ENCODE data around the gene SMIM36.
A peak's percentile ranks its signal among the peaks of the same experiment; 100 is the strongest.
"Not testable (repeated sequence)": the region's sequence is repeated elsewhere in the genome, so short reads cannot be mapped to it uniquely, and the experiment has no call there.

Gene SMIM36

DNA sequence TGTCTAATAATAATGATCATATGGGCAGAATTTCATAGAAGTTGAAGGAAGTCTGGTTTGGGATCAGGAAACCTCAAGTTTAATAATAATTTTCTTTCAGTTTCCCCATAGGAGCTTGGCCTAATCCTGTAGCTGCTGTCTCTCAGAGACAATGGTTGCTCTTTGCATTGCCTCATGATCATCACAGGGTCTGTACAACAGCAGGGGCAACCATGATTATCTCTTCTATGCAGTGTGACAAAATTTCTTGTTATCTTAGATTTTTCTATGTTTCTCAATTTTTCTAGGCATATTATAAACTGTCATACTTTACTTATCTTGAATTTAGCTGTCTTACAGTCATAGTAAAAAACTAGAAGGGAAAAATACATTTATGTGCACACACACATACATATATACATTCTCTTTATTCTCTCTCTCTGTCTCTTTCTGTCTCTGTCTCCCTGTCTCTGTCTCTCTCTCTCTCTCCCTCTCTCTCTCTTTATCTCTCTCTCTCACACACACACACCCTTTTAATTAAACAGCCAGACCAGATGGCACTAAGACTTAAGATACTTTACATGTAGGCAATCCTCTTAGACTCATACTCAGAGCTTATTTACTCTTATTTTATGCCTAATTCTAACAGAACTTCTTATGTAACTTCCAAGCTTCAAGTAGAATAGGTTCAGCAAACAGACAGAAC is 30.5 kb downstream of the SMIM36 start:
- no peaks in the 10 kb centered on the region for H3K9me3 Mint-ChIP-seq

DNA sequence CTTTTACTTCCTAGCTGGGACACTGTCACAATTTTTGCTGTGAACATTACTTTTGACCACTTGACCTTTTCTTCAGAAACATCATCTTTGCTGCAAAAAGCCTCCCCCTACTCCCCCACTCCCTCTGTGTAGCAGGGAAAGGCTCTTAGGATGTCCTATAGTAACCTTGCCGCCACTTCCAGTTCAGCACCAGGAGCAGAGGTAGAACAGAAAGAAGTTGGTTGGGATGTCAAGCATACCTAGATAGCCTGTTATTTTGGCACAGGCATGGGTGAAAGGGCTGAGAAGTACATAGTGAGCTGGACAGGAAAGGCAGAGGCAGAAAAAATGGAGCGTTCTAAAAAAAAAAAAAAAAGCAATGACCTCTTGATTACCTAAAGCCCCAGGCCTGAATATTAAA is 31.3 kb downstream of the SMIM36 start:
- no peaks in the 10 kb centered on the region for H3K4me1 Mint-ChIP-seq
- H3K36me3 Mint-ChIP-seq = no peaks in the 10 kb centered on the region
- H3K4me3 Mint-ChIP-seq = no peak overlapping the region
- no peak overlapping the region for H3K27ac Mint-ChIP-seq
- H3K27me3 Mint-ChIP-seq = no peaks in the 10 kb centered on the region
- H3K9me3 Mint-ChIP-seq = no peaks in the 10 kb centered on the region

More for the DNA sequence above, 30.5 kb downstream of the SMIM36 start:
- H3K4me1 Mint-ChIP-seq = no peaks in the 10 kb centered on the region
- no peak overlapping the region for H3K4me3 Mint-ChIP-seq
- H3K36me3 Mint-ChIP-seq = no peaks in the 10 kb centered on the region
- H3K27ac Mint-ChIP-seq = no peak overlapping the region
- H3K27me3 Mint-ChIP-seq = no peaks in the 10 kb centered on the region

DNA sequence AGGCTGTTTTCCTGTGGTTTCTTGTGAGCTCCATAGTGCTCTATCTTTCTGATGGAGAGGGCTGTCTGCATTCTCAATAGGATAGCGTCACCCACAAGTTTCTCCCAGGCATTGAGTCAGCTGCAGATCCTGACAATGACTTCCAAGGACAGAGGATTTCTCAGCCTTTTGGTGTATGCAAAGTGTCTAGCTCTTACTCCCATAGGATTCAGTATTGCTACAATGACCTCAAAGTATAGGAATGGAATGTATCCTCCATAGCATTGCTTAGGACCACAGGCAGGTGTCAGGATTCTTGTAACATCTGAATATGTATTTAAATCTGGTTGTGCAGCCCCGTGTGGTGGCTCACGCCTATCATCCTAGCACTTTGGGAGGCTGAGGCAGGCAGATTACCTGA is 32.3 kb downstream of the SMIM36 start:
- no peaks in the 10 kb centered on the region for H3K27me3 Mint-ChIP-seq
- H3K4me3 Mint-ChIP-seq = no peak overlapping the region
- H3K27ac Mint-ChIP-seq = no peak overlapping the region
- H3K9me3 Mint-ChIP-seq = no peaks in the 10 kb centered on the region
- no peaks in the 10 kb centered on the region for H3K4me1 Mint-ChIP-seq
- H3K36me3 Mint-ChIP-seq = no peaks in the 10 kb centered on the region

DNA sequence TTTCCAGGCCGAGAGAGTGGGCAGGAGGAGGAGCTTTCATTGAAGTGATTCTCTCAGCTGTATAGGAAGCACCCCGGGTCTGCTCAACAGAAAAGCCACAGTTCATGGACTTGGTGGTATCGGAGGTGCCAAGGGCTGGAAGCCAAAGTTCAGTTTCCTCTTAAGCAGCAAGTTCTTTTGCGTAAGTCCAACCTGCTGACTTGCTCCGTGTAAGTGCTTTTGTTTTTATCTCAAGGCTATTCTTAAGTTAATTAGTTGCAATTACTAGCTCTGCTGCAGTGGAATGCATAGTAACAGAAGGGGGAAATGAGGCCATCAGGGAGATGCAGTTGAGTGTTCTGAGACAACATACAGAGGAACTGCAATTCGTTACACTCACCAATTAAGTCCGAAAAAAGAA is 44.6 kb downstream of the SMIM36 start:
- Mint-ChIP-seq H3K27ac (no peak overlapping the region), H3K36me3 (no peaks in the 10 kb centered on the region), H3K4me1 (no peaks in the 10 kb centered on the region), H3K27me3 (no peaks in the 10 kb centered on the region), H3K4me3 (no peak overlapping the region), H3K9me3 (no peaks in the 10 kb centered on the region)

DNA sequence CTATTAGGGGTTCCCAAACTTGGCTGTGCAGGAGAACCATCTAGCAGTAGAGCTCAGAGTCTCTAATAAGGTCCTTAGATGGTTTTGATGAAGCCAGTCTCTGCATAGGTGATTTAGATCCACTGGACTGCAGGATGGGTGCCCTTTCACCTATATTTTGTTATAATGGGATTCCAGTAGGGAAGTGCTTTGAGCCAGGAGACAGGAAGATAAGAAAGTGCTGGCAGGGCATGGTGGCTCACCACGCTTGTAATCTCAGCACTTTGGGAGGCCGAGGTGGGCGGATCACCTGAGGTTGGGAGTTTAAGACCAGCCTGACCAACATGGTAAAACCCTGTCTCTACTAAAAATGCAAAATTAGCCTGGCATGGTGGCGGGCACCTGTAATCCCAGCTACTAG is 45.5 kb downstream of the SMIM36 start:
- H3K27me3 Mint-ChIP-seq, H3K9me3 Mint-ChIP-seq, H3K4me3 Mint-ChIP-seq, H3K27ac Mint-ChIP-seq, H3K36me3 Mint-ChIP-seq, H3K4me1 Mint-ChIP-seq: not testable (repeated sequence)

DNA sequence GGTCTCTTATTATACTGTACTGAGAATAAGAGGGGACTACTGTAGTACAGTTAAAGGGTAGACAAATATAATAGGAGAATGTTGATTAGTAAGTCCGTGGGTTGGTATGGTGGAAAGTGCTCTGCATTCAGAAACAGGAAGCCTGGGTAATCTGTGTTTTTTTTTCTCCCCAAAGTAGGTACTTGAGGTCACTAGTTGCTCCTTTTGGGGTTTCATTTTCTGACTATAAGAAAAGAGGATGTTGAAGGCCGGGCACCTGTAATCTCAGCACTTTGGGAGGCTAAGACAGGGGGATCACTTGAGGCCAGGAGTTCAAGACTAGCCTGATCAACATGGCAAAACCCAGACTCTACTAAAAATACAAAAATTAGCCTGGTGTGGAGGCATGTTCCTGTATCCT is 47.7 kb downstream of the SMIM36 start:
- Mint-ChIP-seq H3K27me3 (no peaks in the 10 kb centered on the region), H3K9me3 (no peaks in the 10 kb centered on the region), H3K4me1 (peaks cover 5% of the 10 kb centered on the region), H3K36me3 (no peaks in the 10 kb centered on the region), H3K4me3 (no peak overlapping the region), H3K27ac (no peak overlapping the region)

DNA sequence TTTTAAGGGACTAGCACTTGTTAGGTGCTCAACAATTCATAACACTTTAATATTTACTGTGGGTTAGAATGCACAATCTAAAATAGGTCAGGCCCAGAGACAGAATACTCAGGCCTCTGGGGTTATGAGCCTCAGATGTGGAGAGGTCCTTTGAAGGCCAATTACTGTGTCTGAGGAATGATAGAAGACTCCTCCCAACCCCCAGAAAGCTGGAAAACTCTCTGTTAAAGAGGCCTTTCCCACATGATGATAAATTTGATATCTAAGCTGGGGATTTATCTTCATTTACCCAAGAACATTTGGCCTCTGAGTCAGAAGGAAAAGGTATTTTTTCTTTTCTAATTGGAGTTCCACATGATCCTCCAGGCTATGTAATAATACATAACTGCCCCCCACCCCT is 48.5 kb downstream of the SMIM36 start:
- H3K4me3 Mint-ChIP-seq = no peak overlapping the region
- peaks cover 5% of the 10 kb centered on the region for H3K4me1 Mint-ChIP-seq
- H3K27me3 Mint-ChIP-seq = no peaks in the 10 kb centered on the region
- H3K27ac Mint-ChIP-seq = no peak overlapping the region
- H3K36me3 Mint-ChIP-seq = no peaks in the 10 kb centered on the region
- H3K9me3 Mint-ChIP-seq = no peaks in the 10 kb centered on the region

DNA sequence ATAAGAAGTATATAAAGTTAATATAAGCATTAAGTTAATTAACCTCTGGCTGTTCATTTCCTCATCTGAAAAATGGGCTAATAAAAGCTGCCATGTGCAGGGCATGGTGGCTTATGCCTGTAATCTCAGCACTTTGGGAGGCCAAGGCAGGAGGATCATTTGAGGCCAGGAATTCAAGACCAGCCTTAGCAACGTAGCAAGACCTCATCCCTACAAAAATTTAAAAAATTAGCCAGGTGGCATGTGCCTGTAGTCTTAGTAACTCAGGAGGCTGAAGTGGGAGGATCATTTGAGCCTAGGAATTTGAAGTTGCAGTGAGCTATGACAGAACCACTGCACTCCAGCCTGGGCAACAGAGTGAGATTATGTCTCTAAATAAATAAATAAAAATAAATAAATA is 49.0 kb downstream of the SMIM36 start:
- Mint-ChIP-seq H3K27ac (no peak overlapping the region), H3K4me1 (peaks cover 5% of the 10 kb centered on the region), H3K36me3 (no peaks in the 10 kb centered on the region), H3K27me3 (no peaks in the 10 kb centered on the region), H3K9me3 (no peaks in the 10 kb centered on the region), H3K4me3 (no peak overlapping the region)

DNA sequence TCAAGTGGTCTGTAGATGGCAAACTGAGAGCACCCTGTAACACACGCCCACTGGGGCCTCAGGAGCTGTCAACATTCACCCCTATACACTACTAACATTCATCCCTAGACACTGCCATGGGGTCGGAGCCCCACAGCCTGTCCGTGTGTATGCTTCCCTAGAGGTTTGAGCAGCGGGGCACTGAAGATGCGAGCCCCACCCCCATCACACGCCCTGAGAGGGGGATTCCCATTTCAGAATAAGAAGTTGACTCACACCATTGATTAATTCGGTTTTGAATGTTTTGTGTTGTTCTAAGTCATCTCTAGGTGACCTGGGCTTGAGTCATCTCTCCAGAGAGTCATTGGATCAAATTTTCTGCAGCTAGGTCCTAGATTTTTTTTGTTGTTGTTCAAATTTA is 52.3 kb downstream of the SMIM36 start:
- Mint-ChIP-seq H3K4me1 (peaks cover 5% of the 10 kb centered on the region), H3K4me3 (no peak overlapping the region), H3K36me3 (no peaks in the 10 kb centered on the region), H3K27ac (peak overlapping the region; percentile 74), H3K9me3 (no peaks in the 10 kb centered on the region), H3K27me3 (no peaks in the 10 kb centered on the region)

DNA sequence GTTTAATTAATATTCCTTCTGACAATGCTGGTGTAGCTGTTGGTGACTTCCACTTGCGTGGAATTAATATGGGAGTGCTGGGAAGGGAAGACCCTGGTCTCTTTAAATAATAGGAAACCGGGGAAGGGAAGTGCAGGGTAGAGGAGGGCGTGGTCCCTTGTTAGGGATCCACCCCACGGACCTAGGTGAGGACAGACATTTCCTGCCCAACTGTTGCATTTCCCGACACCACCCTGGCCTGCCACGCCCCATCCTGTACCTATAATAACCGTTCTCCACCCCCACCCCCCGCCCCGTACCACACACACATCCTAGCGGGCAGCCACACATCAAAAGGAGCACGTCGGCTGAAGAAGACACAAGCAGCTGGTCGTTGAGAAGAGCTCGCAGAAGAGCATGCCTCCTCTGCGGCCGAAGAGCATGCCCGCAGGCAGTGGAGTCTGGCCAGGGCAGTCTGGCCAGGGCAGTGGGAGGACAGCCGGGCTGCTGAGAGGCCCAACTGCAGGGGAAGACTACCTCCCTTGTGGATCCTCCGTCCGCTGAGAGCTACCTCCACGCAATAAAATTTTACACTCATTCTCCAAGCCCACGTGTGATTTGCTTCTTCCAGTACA is 52.9 kb downstream of the SMIM36 start:
- Mint-ChIP-seq H3K27ac (no peak overlapping the region), H3K4me3 (no peak overlapping the region), H3K27me3 (no peaks in the 10 kb centered on the region), H3K9me3 (no peaks in the 10 kb centered on the region), H3K36me3 (no peaks in the 10 kb centered on the region), H3K4me1 (peaks cover 5% of the 10 kb centered on the region)

DNA sequence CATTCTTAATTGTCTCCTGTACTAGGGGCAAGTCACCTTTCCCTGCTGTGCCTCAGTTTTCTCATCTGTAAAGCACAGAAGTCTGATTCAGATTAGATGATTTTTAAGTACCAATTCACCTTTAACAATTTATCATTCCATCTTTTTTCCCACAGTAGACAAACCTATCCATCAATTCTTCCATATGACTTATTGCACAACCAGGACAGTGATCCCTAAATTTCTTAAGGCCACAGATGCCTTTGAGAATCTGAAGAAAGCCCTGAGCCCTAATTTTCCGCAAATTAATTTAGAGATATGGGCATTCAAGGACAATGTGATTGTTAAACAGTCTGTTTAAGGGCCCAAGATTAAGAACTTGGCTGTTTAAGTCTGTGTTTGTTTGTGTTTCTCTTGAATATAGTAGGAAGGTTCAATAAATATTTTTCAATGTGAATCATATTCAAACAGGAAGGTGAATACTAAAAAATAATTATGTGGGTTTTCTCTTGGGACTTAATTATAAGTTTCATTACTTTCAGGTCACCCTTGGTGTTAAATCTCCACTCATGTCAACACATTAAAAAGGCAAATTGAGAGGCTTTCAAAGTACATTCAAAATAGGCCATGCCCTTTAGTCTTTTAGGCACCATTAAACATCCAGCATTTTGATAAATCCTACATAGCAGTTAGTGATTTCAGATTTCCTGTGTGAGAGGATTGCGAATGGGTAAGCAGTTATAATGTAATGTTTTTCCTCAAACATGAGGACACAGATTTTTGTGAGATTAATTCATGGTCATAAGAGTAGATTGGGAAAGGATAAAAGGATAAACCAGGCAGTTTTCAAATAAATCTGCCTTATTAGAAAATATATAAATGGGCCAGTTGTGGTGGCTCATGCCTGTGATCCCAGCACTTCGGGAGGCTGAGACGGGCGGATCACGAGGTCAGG is 54.7 kb downstream of the SMIM36 start:
- H3K27me3 Mint-ChIP-seq = no peaks in the 10 kb centered on the region
- no peaks in the 10 kb centered on the region for H3K36me3 Mint-ChIP-seq
- peaks cover 5% of the 10 kb centered on the region for H3K4me1 Mint-ChIP-seq
- H3K4me3 Mint-ChIP-seq = no peak overlapping the region
- no peaks in the 10 kb centered on the region for H3K9me3 Mint-ChIP-seq
- no peak overlapping the region for H3K27ac Mint-ChIP-seq

DNA sequence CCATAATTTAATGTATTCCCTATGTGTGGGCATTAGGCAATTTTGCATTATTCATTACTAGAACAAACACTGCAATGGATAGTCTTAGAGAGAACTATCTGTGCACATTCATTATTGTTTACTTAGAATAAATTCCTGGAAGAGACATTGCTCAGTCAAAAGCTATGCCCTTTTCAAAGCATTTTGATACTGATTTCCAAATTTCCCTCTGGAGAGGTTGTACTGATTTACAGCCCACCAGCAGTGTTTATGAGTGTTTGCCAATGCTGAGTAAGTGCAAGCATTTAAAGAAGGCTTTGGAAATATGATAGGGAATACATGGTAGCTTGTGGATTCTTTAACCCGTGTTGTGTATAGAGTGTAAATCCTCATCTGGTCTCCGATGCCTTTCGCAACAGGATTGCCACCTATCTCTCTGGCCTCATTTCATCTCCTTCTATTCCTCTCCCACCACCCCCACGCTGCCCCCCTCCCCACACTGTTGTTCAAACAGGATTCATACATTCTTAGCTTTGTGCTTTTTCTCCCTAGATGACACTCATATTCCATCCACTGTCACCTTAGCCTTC is 56.3 kb downstream of the SMIM36 start:
- Mint-ChIP-seq H3K27me3 (no peaks in the 10 kb centered on the region), H3K36me3 (no peaks in the 10 kb centered on the region), H3K9me3 (no peaks in the 10 kb centered on the region), H3K4me3 (no peak overlapping the region), H3K4me1 (peaks cover 10% of the 10 kb centered on the region), H3K27ac (no peak overlapping the region)

DNA sequence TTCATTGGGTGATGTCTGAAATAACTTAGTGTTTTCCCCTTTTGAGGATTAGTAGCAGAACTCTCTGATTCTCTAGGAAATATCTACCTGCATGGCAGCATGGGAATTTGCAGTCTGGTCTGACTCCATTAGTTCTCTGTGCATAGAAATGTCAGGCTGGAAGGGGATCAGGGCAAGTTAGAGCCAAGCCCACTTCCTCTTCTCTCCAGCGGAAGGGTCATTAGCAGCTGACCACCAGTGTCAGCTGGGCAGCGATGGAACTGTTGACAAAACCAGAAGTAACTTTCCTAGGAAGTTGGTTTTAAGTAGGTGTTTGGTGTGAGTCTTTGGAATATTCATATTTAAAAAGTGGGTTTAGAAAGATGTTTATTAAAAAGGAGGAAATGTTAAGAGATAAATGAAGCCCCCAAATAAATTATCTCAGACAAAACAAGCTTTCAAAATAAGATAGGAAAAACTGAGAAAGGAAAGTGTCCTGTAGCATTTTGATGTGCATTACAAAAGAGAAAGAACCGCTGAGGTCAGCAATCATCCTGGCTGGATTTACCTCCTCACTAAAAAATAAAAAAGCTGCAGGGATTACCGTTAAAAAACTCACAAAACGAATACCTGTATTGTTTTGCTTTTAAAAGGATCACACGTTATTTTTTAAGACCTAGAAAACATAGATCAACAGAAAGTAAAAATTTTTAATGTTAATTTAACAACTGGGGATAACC is 57.3 kb downstream of the SMIM36 start:
- Mint-ChIP-seq H3K9me3 (no peaks in the 10 kb centered on the region), H3K27ac (no peak overlapping the region), H3K27me3 (no peaks in the 10 kb centered on the region), H3K4me1 (peaks cover 8% of the 10 kb centered on the region), H3K4me3 (no peak overlapping the region), H3K36me3 (no peaks in the 10 kb centered on the region)

DNA sequence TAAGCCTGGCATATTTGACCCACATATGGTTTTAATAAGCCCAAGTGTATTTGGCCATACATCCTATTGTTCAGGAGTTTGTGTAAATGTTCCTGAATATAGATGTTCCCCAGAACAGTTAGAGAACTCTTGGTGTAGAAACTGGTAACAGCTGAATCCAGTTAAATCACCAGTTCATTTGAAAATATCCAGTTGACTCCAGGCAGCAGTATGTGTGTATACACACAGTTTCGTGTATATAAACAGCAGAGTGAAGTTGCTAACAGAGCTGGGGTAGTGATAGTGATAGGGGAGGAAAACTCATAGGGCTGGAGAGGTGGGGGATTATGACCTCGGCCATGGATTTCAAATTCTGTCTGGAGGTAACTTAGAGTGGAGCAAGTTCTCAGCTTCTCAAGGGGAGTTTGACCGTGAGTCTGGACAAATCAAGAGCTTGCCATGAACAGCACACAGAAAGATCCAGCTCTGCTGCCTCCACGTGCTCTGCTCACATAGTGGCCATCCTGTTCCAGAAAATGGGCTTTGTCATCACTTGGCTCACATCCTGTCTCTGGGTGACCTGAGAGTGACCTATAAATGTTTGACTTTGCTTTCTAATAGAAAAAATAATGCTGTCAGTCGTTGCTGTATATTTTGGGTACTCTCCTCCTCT is 59.0 kb downstream of the SMIM36 start:
- Mint-ChIP-seq H3K36me3 (no peaks in the 10 kb centered on the region), H3K9me3 (peaks cover 5% of the 10 kb centered on the region), H3K4me1 (peaks cover 5% of the 10 kb centered on the region), H3K4me3 (no peak overlapping the region), H3K27me3 (peaks cover 1% of the 10 kb centered on the region), H3K27ac (no peak overlapping the region)

DNA sequence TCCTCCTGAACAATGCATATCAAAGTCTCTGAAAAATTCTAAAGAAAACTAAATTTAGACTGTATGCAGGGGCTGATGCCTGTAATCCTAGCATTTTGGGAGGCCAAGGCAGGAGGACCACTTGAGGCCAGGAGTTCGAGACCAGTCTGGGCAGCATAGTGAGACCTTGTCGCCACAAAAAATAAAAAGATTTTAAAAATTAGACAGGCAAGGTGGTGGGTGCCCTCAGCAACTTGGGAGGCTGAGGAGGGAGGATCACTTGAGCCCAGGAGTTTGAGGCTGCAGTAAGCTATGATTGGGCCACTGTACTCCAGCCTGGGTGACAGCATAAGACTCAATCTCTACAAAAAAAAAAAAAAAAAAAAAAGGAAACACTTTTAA is 59.5 kb downstream of the SMIM36 start:
- H3K9me3 Mint-ChIP-seq = peaks cover 5% of the 10 kb centered on the region
- H3K36me3 Mint-ChIP-seq = no peaks in the 10 kb centered on the region
- H3K4me1 Mint-ChIP-seq = peaks cover 5% of the 10 kb centered on the region
- no peak overlapping the region for H3K4me3 Mint-ChIP-seq
- H3K27me3 Mint-ChIP-seq = peaks cover 1% of the 10 kb centered on the region
- H3K27ac Mint-ChIP-seq = no peak overlapping the region

Data from activated naive CD4-positive, alpha-beta T cell treated with anti-CD3 and anti-CD28 coated beads, Interleukin-2, amount 50 U/mL, for 24 hours (primary cell).